Chondrocyte (in vitro differentiated cells): Measurements from ENCODE around the gene SLC22A23. TPM values are rescaled to one million over a fixed set of nuclear protein-coding genes. Genes with fewer than 3 reads are reported as not detected.

ENCODE experiments used
- DNase-seq: peaks from one replicate; pipeline ENCODE4 v3.0.0; 2021; ENCODE audit warnings: mixed read lengths, low spot score
- H3K27ac Mint-ChIP-seq: one replicate; pipeline ENCODE4 v1.8.0; 2021; ENCODE audit warnings: mild to moderate bottlenecking, moderate library complexity, mixed read lengths; ENCODE audit not compliant: unreplicated experiment
- H3K27me3 Mint-ChIP-seq: 2 replicates; pipeline ENCODE4 v1.8.0; 2021; ENCODE audit warnings: low read depth, mixed read lengths
- H3K36me3 Mint-ChIP-seq: 2 replicates; pipeline ENCODE4 v1.8.0; 2021; ENCODE audit warnings: low read depth, mixed read lengths
- H3K4me1 Mint-ChIP-seq: 2 replicates; pipeline ENCODE4 v1.8.0; 2021; ENCODE audit warnings: low read depth, mild to moderate bottlenecking, mixed read lengths
- H3K4me3 Mint-ChIP-seq: one replicate; pipeline ENCODE4 v1.8.0; 2021; ENCODE audit warnings: mild to moderate bottlenecking, moderate library complexity, mixed read lengths; ENCODE audit not compliant: unreplicated experiment
- H3K9me3 Mint-ChIP-seq: 2 replicates; pipeline ENCODE4 v1.8.0; 2021; ENCODE audit warnings: low read depth, mixed read lengths
- total RNA-seq: library from RNA; stranded (reverse); gene quantifications from 3 replicates; pipeline ENCODE4 v1.2.1, GENCODE V29; 2021
- TF ChIP-seq, protein P1 (sequence below): fragments of 200-600 bp; sonication (generic); IDR thresholded peaks from 2 replicates; pipeline ENCODE4 v1.5.0; 2021; ENCODE audit warnings: antibody characterized with exemption, mild to moderate bottlenecking, moderate library complexity

Gene SLC22A23
- total RNA-seq, 1 donor from 2014 or later: 36.4 TPM

DNA sequence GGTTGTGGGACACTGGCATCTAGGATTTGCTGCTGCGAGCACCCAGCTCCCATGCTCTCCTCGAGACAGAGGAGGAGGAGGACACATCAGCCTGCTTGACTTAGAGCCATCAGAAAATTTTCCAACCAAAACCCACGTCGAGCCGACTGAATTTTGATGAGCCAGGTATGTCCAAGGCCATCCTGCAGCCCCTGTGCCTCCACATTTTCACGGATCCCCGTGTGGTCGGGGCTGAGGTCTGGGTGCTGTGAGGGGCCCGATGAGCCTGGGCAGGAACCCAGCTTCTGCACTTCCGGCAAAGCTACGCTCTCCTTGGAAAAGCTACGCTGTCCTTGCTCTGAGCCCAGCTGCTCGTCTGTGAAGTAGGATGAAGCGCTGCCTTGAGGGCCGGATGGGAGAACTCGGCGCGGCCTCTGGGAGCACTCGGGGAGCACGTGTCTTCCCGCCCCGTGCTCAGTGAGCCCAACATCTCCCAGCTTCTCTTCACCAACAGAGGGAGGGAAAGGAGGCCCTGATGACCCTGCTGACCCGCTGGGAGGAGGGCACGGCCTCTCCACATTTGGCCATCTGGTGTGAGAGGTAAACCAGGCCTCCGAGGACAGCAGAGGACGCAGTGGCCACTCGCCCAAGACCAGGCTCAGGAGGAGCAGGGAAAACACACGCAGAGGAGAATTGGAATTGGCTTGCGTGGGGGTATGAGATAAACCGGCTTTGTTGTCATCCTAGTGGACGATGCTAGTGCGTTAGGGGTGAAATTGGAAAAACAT is 164.2 kb downstream of the SLC22A23 start:
- no peaks in the 10 kb centered on the region for H3K27me3 Mint-ChIP-seq
- H3K4me1 Mint-ChIP-seq: peaks cover 6% of the 10 kb centered on the region
- H3K4me3 Mint-ChIP-seq: no peak overlapping the region
- peaks cover 19% of the 10 kb centered on the region for H3K36me3 Mint-ChIP-seq
- H3K9me3 Mint-ChIP-seq: no peaks in the 10 kb centered on the region
- TF ChIP-seq, protein P1, sequence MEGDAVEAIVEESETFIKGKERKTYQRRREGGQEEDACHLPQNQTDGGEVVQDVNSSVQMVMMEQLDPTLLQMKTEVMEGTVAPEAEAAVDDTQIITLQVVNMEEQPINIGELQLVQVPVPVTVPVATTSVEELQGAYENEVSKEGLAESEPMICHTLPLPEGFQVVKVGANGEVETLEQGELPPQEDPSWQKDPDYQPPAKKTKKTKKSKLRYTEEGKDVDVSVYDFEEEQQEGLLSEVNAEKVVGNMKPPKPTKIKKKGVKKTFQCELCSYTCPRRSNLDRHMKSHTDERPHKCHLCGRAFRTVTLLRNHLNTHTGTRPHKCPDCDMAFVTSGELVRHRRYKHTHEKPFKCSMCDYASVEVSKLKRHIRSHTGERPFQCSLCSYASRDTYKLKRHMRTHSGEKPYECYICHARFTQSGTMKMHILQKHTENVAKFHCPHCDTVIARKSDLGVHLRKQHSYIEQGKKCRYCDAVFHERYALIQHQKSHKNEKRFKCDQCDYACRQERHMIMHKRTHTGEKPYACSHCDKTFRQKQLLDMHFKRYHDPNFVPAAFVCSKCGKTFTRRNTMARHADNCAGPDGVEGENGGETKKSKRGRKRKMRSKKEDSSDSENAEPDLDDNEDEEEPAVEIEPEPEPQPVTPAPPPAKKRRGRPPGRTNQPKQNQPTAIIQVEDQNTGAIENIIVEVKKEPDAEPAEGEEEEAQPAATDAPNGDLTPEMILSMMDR: no peak
- DNase-seq: peak; percentile 65
- no peak overlapping the region for H3K27ac Mint-ChIP-seq

DNA sequence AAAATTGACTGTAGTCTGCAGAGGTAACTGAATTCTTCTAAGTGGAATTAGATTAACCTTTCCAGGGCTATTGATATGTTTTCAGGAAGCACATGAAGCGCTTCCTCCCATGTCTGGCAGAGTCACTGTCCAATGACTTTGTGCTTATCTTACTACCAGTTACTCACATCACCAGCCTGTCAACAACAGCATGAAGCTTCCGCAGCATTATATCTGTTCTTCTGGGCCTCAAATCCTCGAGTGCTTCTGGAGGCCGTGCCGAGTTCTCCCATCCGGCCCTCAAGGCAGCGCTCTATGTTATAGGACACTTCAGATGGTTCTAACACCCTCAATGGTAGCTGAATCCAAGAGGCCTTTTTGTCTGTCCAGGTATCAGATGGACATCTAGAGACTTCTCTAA is 164.9 kb downstream of the SLC22A23 start:
- Mint-ChIP-seq H3K9me3 (no peaks in the 10 kb centered on the region), H3K4me3 (no peak overlapping the region), H3K36me3 (peaks cover 20% of the 10 kb centered on the region), H3K27me3 (no peaks in the 10 kb centered on the region), H3K4me1 (peaks cover 6% of the 10 kb centered on the region), H3K27ac (no peak overlapping the region)
- TF ChIP-seq, protein P1: no peak
- no peak for DNase-seq

DNA sequence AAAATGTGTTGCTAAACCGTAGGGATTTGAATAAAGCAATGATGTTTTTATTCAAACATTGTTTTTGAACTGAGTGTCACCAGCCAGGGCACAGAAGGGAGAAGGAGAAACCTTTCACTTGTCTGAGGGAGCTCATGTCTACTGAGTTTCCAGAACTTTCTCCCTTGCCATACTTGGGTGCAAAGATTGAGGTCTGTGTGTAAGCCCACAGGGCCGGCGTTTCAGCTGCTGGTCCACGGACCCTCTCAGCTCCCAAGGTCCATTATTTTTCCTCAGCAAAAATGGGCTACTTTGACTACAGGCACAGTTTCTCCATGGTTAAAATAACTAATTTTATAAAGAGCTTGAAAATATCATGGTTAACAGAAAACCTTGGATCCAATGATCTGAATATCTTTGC is 165.5 kb downstream of the SLC22A23 start:
- H3K4me3 Mint-ChIP-seq: no peak overlapping the region
- DNase-seq: no peak
- TF ChIP-seq, protein P1: no peak
- peaks cover 18% of the 10 kb centered on the region for H3K36me3 Mint-ChIP-seq
- peaks cover 6% of the 10 kb centered on the region for H3K4me1 Mint-ChIP-seq
- H3K9me3 Mint-ChIP-seq: no peaks in the 10 kb centered on the region
- no peak overlapping the region for H3K27ac Mint-ChIP-seq
- no peaks in the 10 kb centered on the region for H3K27me3 Mint-ChIP-seq

DNA sequence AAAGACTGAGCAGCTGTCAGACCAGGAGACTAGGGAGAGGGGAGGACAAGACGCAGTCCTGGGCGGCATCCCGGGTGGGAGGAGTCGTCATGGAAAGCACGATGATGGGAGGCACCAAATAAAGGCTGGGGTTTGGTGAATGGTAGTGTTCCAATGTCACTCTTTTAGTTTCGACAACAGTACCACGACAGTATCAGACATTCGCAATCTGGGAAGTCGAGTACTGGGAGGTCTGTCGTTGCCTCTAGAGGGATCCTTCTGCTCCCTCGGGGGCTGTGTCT is 166.0 kb downstream of the SLC22A23 start:
- no peaks in the 10 kb centered on the region for H3K9me3 Mint-ChIP-seq
- H3K4me3 Mint-ChIP-seq: no peak overlapping the region
- TF ChIP-seq, protein P1: no peak
- peak; percentile 56 for DNase-seq
- H3K4me1 Mint-ChIP-seq: peaks cover 6% of the 10 kb centered on the region
- peaks cover 20% of the 10 kb centered on the region for H3K36me3 Mint-ChIP-seq
- H3K27me3 Mint-ChIP-seq: no peaks in the 10 kb centered on the region
- H3K27ac Mint-ChIP-seq: no peak overlapping the region

DNA sequence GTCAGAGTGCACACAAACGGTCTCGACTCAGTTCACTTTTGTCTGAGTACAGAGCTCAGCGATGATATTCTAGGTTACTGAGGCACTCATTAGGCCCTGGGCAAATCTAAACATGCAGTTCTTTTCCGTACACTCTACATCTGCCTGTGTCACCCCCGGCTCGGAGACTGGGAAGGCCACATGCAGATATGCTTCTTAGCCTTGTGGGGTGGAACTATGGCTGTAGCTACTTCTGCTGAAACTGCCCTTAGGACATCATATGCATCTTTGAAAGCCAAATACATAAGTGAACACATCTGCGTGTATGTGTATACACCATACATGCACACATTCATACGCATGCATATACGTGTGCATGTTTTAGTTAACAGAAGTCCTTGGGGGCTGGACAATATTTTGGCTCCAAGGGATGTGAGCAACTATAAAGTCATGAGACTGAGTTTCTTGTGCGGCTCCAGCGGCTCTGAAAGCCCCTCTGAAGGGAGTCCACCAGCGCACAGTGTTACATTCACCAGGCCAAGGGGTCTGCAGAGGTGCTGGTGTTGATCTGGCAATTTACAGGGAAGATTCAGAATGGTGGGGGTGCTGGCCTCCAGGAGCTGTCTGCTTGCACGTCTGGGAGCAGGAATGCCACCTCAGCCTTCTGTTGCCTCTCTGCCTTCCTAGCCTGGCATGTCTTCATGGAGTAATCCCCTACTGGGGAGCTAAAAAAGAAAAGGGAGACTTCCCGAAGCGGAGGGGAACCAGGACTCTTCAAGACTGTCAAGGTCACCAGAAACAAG is 166.5 kb downstream of the SLC22A23 start:
- Mint-ChIP-seq H3K36me3 (peaks cover 19% of the 10 kb centered on the region), H3K27me3 (no peaks in the 10 kb centered on the region), H3K4me3 (no peak overlapping the region), H3K4me1 (peaks cover 6% of the 10 kb centered on the region), H3K9me3 (no peaks in the 10 kb centered on the region), H3K27ac (no peak overlapping the region)
- peak; percentile 53 for DNase-seq
- TF ChIP-seq, protein P1: no peak
